GM21528 (cell line): ENCODE results near the gene RNF224.

Experiments used
- ATAC-seq: cut with Tn5 transposase; IDR thresholded peaks from one replicate; pipeline ENCODE4 v1.9.1; 2021; ENCODE audit warnings: mild to moderate bottlenecking, moderate library complexity; ENCODE audit not compliant: unreplicated experiment, low FRiP score

The RNF224 gene

GRCh38 chr9:137227054-137227852, at the start of gene RNF224:
TSS of gene RNF224 (plus strand) at chr9:137227502. CDS start at chr9:137228336, 834 bp downstream.
- no peak for ATAC-seq

GRCh38 chr9:137178201-137178938, 48.9 kb upstream of the RNF224 start:
- ATAC-seq: no peak

- ATAC-seq: no peak
Measured at GRCh38 chr9:137178939-137179630, 48.2 kb upstream of the RNF224 start.

- ATAC-seq: no peak
Measured at GRCh38 chr9:137179761-137180160, 47.5 kb upstream of the RNF224 start.

- ATAC-seq: no peak
Measured at GRCh38 chr9:137180491-137180890, 46.8 kb upstream of the RNF224 start.

GRCh38 chr9:137181680-137182079, 45.6 kb upstream of the RNF224 start:
- no peak for ATAC-seq

GRCh38 chr9:137182836-137183235, 44.5 kb upstream of the RNF224 start:
- ATAC-seq: no peak

- no peak for ATAC-seq
Measured at GRCh38 chr9:137183980-137184595, 43.2 kb upstream of the RNF224 start.

- no peak for ATAC-seq
Measured at GRCh38 chr9:137184881-137185660, 42.2 kb upstream of the RNF224 start.

- no peak for ATAC-seq
Measured at GRCh38 chr9:137185921-137186320, 41.4 kb upstream of the RNF224 start.

- no peak for ATAC-seq
Measured at GRCh38 chr9:137186385-137186784, 40.9 kb upstream of the RNF224 start.

GRCh38 chr9:137187386-137187785, 39.9 kb upstream of the RNF224 start:
- ATAC-seq: no peak

- ATAC-seq: no peak
Measured at GRCh38 chr9:137188086-137188489, 39.2 kb upstream of the RNF224 start.

GRCh38 chr9:137188490-137189296, 38.6 kb upstream of the RNF224 start, which contains the start of the genes ANAPC2 and SSNA1:
TSS of gene ANAPC2 (minus strand) at chr9:137188560. CDS start at chr9:137188532, 28 bp downstream.
TSS of gene SSNA1 (plus strand) at chr9:137188676. CDS start at chr9:137188727, 51 bp downstream.
- ATAC-seq: peak; percentile 71

- ATAC-seq: no peak
Measured at GRCh38 chr9:137189297-137190295, 37.7 kb upstream of the RNF224 start.

- ATAC-seq: no peak
Measured at GRCh38 chr9:137190315-137190856, 36.9 kb upstream of the RNF224 start.

GRCh38 chr9:137191245-137191644, 36.1 kb upstream of the RNF224 start:
- ATAC-seq: no peak
